ENCODE measurements around the gene THEMIS.

The THEMIS gene

GRCh38 chr6:127934956-127935355 lies 34.1 kb upstream of the THEMIS start:
- H3K4me1 ChIP-seq (ENCODE audit: control insufficient read depth, insufficient read depth, low read length) = no peaks in the 10 kb centered on the region
- no peaks in the 10 kb centered on the region for H3K36me3 ChIP-seq (ENCODE audit: control insufficient read depth in 2 of 2, insufficient read depth in 1 of 2, low read length in 2 of 2)
- no peaks in the 10 kb centered on the region for H3K9me3 ChIP-seq (ENCODE audit: control insufficient read depth, insufficient read depth, low read depth, low read length)
- H3K27ac ChIP-seq (ENCODE audit: extremely low read depth, low read depth, low read length) = no peak overlapping the region
- ChIA-PET POLR2A (no interaction called here), CTCF (interaction anchor here (0.5 kb wide), 1 partner anchor 13 kb away, joined by 3 read pairs; no protein-coding TSS in a partner anchor)
- TF ChIP-seq ZNF19 (tag by site-specific recombination; IDR thresholded peaks at IDR 0.05; ENCODE audit: low read depth) (no peak), ZNF48 (tag by site-specific recombination; IDR thresholded peaks at IDR 0.05) (no peak), ZNF184 (tag by site-specific recombination; IDR thresholded peaks at IDR 0.05) (no peak), ZNF311 (tag by site-specific recombination; IDR thresholded peaks at IDR 0.05; ENCODE audit: borderline replicate concordance) (no peak), ZNF529 (tag by site-specific recombination; IDR thresholded peaks at IDR 0.05; ENCODE audit: insufficient replicate concordance) (no peak), SETDB1 (IDR thresholded peaks at IDR 0.05; ENCODE audit: insufficient read length, low read length) (no peak), EGR2 (tag by site-specific recombination; IDR thresholded peaks at IDR 0.05; ENCODE audit: low read depth) (no peak), ZNF791 (tag by site-specific recombination; IDR thresholded peaks at IDR 0.05) (no peak), ZSCAN18 (tag by site-specific recombination; IDR thresholded peaks at IDR 0.05) (no peak), ZNF341 (tag by site-specific recombination; IDR thresholded peaks at IDR 0.05; ENCODE audit: low read depth) (no peak), ZNF600 (tag by site-specific recombination; IDR thresholded peaks at IDR 0.05) (no peak), ZNF571 (tag by site-specific recombination; IDR thresholded peaks at IDR 0.05) (no peak), KLF1 (tag by site-specific recombination; IDR thresholded peaks at IDR 0.05) (no peak), ZNF175 (tag by site-specific recombination; IDR thresholded peaks at IDR 0.05) (no peak), ZNF660 (tag by site-specific recombination; IDR thresholded peaks at IDR 0.05) (no peak), ZNF776 (tag by site-specific recombination; IDR thresholded peaks at IDR 0.05; ENCODE audit: borderline replicate concordance) (no peak), ZNF362 (tag by site-specific recombination; IDR thresholded peaks at IDR 0.05) (no peak), ZNF416 (tag by site-specific recombination; IDR thresholded peaks at IDR 0.05) (no peak), ZNF645 (tag by site-specific recombination; IDR thresholded peaks at IDR 0.05) (no peak)
- H3K4me3 ChIP-seq (ENCODE audit: low read depth, low read length) = no peak overlapping the region

GRCh38 chr6:127933852-127934840 lies 33.3 kb upstream of the THEMIS start:
- Histone ChIP-seq H3K9me3 (ENCODE audit: control insufficient read depth, insufficient read depth, low read depth, low read length) (no peaks in the 10 kb centered on the region), H3K4me3 (ENCODE audit: low read depth, low read length) (no peak overlapping the region), H3K27ac (ENCODE audit: extremely low read depth, low read depth, low read length) (no peak overlapping the region), H3K4me1 (ENCODE audit: control insufficient read depth, insufficient read depth, low read length) (no peaks in the 10 kb centered on the region), H3K36me3 (ENCODE audit: control insufficient read depth in 2 of 2, insufficient read depth in 1 of 2, low read length in 2 of 2) (no peaks in the 10 kb centered on the region)
- TF ChIP-seq ZBTB6 (tag by site-specific recombination; IDR thresholded peaks at IDR 0.05) (no peak), GLIS1 (tag by site-specific recombination; IDR thresholded peaks at IDR 0.05) (no peak), AEBP2 (tag by site-specific recombination; IDR thresholded peaks at IDR 0.05; ENCODE audit: borderline replicate concordance) (no peak), ZNF146 (tag by site-specific recombination; IDR thresholded peaks at IDR 0.05) (no peak), ZNF311 (tag by site-specific recombination; IDR thresholded peaks at IDR 0.05; ENCODE audit: borderline replicate concordance) (no peak)
- ChIA-PET CTCF (interaction anchor here (0.6 to 0.8 kb wide), 2 partner anchors 25 to 792 kb away, joined by 3 read pairs; no protein-coding TSS in a partner anchor), POLR2A (no interaction called here)
